Left lung (tissue), 10 donors: Measurements from ENCODE around the gene RCAN1. TPM values are rescaled to one million over a fixed set of nuclear protein-coding genes. Genes with fewer than 3 reads are reported as not detected.

Experiments used
- ATAC-seq: fragments of 200-7000 bp; cut with Tn5 transposase; one replicate; pipeline ENCODE4 v1.9.1; 2020; ENCODE audit warnings: moderate library complexity
- DNase-seq, 4 donors: peaks; one replicate each; pipeline ENCODE4 v3.0.0-alpha.2; 2013 to 2020
- H3K27ac ChIP-seq, 2 donors: fragments of 200-600 bp; sonication (generic) in 1 of 2; one replicate each; pipeline versions ENCODE4 v1.5.0 to v1.8.0; 2020 to 2021
- H3K27me3 ChIP-seq, 2 donors: fragments of 200-600 bp; sonication (generic) in 1 of 2; one replicate each; pipeline versions ENCODE4 v1.5.0 to v1.8.0; 2020 to 2021
- H3K36me3 ChIP-seq, 2 donors: fragments of 200-600 bp; sonication (generic) in 1 of 2; one replicate each; pipeline versions ENCODE4 v1.5.0 to v1.8.0; 2020 to 2021
- H3K4me1 ChIP-seq, 2 donors: fragments of 200-600 bp; one replicate each; pipeline ENCODE4 v1.8.0; 2021
- H3K4me3 ChIP-seq, 2 donors: fragments of 200-600 bp; sonication (generic) in 1 of 2; one replicate each; pipeline versions ENCODE4 v1.5.0 to v1.8.0; 2020 to 2021; ENCODE audit warnings: mild to moderate bottlenecking in 1 of 2
- H3K9me3 ChIP-seq, 2 donors: fragments of 200-600 bp; sonication (generic) in 1 of 2; one replicate each; pipeline versions ENCODE4 v1.5.0 to v1.8.0; 2020 to 2021
- CTCF ChIP-seq, 2 donors: fragments of 200-600 bp; sonication (generic) in 1 of 2; IDR thresholded peaks; one replicate each; pipeline versions ENCODE4 v1.5.0 to v1.8.0; 2021; ENCODE audit warnings: antibody characterized with exemption in 2 of 2
- intact Hi-C, 2 donors: fragments of 100-400 bp; cut with DNase I; formaldehyde crosslinking; loops; one replicate each; pipeline versions ENCODE4 v1.11.2 to v1.14.2; 2022
- polyA plus RNA-seq, 6 donors: library from polyadenylated mRNA; unstranded; fragments of 120-200 nt; gene quantifications; one replicate each; pipeline ENCODE4 v1.2.1, GENCODE V29; 2013; ENCODE audit not compliant: insufficient read length in 6 of 6
- total RNA-seq, 2 donors: library from RNA; stranded (reverse); fragmentation: NEBNext Ultra II Directional; extraction: Animal tissue kit (Norgen Biotek cat#: 25700); gene quantifications; one replicate each; pipeline ENCODE4 v1.2.1, GENCODE V29; 2021
- donor health status: DM: no; HTN: yes; CAD: no.
- donor health status: DM: no; HTN: no; CAD: no.

RCAN1 gene
- total and polyA plus RNA-seq, 8 donors, result 16.9 to 62.6 (median 20.2) TPM

GRCh38 chr21:34526241-34526617 is 88.7 kb downstream of the RCAN1 start:
- intact Hi-C loops, result no loop called here
- DNase-seq (peak in 1 of 4 donors; percentile 34), ATAC-seq (peak; percentile 2)
- Histone ChIP-seq H3K4me3 (peak overlapping the region; percentile 23 to 39), H3K27me3 (no peaks in the 10 kb centered on the region), H3K36me3 (peaks cover 0 to 4% of the 10 kb centered on the region in 2 donors), H3K27ac (peak overlapping the region; percentile 89 to 98), H3K4me1 (peaks cover 32 to 66% of the 10 kb centered on the region in 2 donors), H3K9me3 (no peaks in the 10 kb centered on the region)
- no peak for TF ChIP-seq CTCF (IDR thresholded peaks at IDR 0.05)

- Histone ChIP-seq H3K9me3 (no peaks in the 10 kb centered on the region), H3K36me3 (peaks cover 0 to 17% of the 10 kb centered on the region in 2 donors), H3K27ac (peak overlapping the region; percentile 89 to 98), H3K4me1 (peaks cover 32 to 79% of the 10 kb centered on the region in 2 donors), H3K27me3 (no peaks in the 10 kb centered on the region), H3K4me3 (peak overlapping the region; percentile 23 to 39)
- TF ChIP-seq CTCF (IDR thresholded peaks at IDR 0.05), result no peak
- intact Hi-C loops, result no loop called here
- ATAC-seq (peak; percentile 7), DNase-seq (peak in 1 of 4 donors; percentile 26)
These were observed 90.0 kb downstream of the RCAN1 start for GRCh38 chr21:34524646-34525601.

- peak overlapping the region; percentile 39 to 49 for H3K27ac ChIP-seq
- TF ChIP-seq CTCF (IDR thresholded peaks at IDR 0.05), result no peak
- H3K36me3 ChIP-seq, result peaks cover 0 to 29% of the 10 kb centered on the region in 2 donors
- H3K27me3 ChIP-seq, result no peaks in the 10 kb centered on the region
- H3K9me3 ChIP-seq, result no peaks in the 10 kb centered on the region
- ATAC-seq (no peak), DNase-seq (no peak)
- intact Hi-C loops, result no loop called here
- H3K4me3 ChIP-seq, result no peak overlapping the region
- H3K4me1 ChIP-seq, result peaks cover 32 to 93% of the 10 kb centered on the region in 2 donors
These were observed 91.8 kb downstream of the RCAN1 start for GRCh38 chr21:34523019-34523555.

- Histone ChIP-seq H3K36me3 (peaks cover 2 to 29% of the 10 kb centered on the region in 2 donors), H3K4me3 (no peak overlapping the region), H3K27me3 (no peaks in the 10 kb centered on the region), H3K9me3 (no peaks in the 10 kb centered on the region), H3K4me1 (peaks cover 32 to 93% of the 10 kb centered on the region in 2 donors), H3K27ac (peak overlapping the region; percentile 39 to 49)
- peak in 1 of 4 donors; percentile 51 for DNase-seq
- peak; percentile 2 for ATAC-seq
- intact Hi-C loops, result no loop called here
- no peak for TF ChIP-seq CTCF (IDR thresholded peaks at IDR 0.05)
These were observed 92.6 kb downstream of the RCAN1 start for GRCh38 chr21:34522284-34522683.

GRCh38 chr21:34521561-34521960 is 93.4 kb downstream of the RCAN1 start:
- Histone ChIP-seq H3K4me1 (peaks cover 32 to 91% of the 10 kb centered on the region in 2 donors), H3K9me3 (no peaks in the 10 kb centered on the region), H3K27ac (peak overlapping the region in 1 of 2 donors; percentile 74), H3K4me3 (no peak overlapping the region), H3K27me3 (no peaks in the 10 kb centered on the region), H3K36me3 (peaks cover 2 to 29% of the 10 kb centered on the region in 2 donors)
- ATAC-seq (no peak), DNase-seq (no peak)
- no peak for TF ChIP-seq CTCF (IDR thresholded peaks at IDR 0.05)
- intact Hi-C loops, result no loop called here
